HG03342 (cell line): ENCODE measurements around the gene EPSTI1.

Experiments
- ATAC-seq: cut with Tn5 transposase; IDR thresholded peaks from one replicate; pipeline ENCODE4 v1.9.1; 2021; ENCODE audit warnings: mild to moderate bottlenecking, moderate library complexity; ENCODE audit not compliant: unreplicated experiment

Gene EPSTI1

DNA sequence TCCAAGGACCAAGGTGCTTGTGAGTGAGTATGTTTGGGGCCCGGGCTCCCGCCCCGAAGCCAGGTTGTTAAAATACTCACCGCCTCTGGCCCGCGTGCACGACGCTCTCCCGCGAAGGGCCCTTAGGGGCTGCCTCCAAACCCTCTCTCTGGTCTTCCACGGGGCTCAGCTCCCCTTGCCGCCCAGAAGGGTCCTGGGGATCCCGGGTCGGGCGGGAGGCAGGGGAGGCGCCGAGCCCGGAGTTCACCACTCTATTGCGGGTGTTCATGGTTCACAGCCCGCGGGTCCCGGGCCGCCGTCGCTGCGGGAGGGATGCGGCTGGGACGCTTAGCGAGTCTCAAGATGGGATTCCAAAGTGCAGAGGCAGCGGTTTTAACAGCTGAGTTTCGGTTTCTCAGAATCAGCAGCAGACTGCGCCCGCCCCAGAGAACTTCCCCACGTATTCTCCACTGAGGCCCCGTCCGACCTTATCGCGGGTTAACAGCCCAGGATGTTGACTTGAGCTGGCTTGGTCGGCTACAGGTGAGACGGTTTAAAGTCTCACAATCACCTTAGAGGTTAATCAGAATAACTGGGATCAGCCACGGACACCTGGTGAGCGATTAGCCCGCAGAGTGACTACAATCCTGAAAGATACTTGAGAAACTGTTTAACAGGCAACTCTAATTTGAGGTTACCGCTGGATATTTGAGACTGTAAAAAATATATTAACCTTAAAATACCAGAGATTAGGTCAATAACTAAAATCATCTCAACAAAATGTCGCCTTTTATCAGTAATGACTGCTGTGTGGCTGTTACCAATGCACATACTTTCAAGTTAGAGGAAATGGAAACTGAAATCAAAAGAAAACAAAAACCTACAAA is at the start of gene EPSTI1:
TSS of gene EPSTI1 (minus strand) at position 344 of the 866 bp plus-strand sequence. CDS start at position 268, 76 bp downstream.
- peak; percentile 79 for ATAC-seq

GRCh38 chr13:43041369-43041921 is 49.4 kb upstream of the EPSTI1 start:
- ATAC-seq, result peak; percentile 64

- peak; percentile 15 for ATAC-seq
Observed at GRCh38 chr13:43040581-43041368, 48.7 kb upstream of the EPSTI1 start.

GRCh38 chr13:43039966-43040365 is 47.9 kb upstream of the EPSTI1 start:
- ATAC-seq, result no peak

DNA sequence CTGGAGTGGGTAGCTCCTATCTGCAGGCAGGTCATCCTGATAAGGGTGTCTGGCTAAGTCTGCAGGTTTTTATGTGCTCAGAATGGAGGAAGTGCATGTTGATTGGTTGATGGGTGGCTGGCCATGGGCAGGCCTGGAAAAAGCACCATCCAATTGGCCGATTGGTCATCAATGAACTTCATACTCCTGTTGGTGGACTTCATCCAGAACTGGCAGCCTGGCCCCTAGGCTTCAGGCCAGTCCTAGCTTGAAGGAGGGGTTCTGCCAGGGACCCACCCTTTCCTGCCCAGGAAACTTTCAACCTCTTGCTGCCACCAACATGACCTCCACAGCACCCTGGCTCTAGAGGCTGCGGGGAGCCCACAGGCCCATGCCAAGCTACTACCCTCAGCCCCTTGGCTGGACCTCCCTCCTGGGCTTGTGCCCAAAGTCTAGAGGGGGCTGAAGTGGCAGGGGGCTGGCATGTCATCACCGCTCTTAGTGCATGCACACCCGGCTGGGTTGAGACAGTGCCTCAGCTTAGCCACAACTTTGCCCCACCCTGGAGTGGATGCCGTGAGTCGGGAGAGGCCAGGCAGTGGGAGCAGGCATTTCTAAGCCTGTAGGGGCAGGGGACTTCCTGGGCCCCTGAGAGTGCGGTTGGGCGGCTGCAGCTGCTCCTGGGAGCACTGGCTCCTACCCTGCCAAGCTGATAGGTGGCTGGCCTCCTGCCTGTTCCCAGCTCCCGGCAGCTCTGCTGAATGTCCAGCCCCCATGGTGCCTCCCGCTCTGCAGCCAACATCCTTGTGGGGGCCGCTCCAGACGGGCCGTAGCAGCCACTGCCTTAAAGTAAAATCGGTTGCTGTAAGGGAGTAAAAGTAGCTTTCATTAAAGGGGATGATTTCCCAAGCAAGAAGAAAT is 44.6 kb upstream of the EPSTI1 start:
- ATAC-seq, result no peak

GRCh38 chr13:43033038-43033437 is 41.0 kb upstream of the EPSTI1 start:
- ATAC-seq, result no peak

DNA sequence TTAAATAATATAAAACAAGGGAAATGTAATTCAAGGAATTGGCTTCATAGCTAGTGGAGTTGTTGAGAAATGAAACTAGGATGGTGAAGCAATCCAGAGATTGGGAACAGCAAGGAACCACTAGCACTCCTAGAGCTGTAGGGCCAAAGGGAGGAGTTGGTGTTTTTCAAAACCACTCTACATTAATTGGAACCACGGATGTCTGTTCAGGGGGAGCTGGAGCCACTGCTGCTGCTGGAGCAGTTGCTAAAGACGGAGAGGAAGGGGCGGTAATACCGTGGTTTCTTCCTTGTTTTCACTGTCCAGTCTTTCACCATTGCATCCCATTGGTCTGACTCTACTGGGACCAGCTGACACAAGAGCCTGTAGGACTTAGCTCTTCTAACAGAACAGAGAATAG is 39.8 kb upstream of the EPSTI1 start:
- no peak for ATAC-seq

- no peak for ATAC-seq
Observed at GRCh38 chr13:43030548-43030947, 38.5 kb upstream of the EPSTI1 start.

GRCh38 chr13:43026262-43026661 is 34.2 kb upstream of the EPSTI1 start:
- no peak for ATAC-seq

DNA sequence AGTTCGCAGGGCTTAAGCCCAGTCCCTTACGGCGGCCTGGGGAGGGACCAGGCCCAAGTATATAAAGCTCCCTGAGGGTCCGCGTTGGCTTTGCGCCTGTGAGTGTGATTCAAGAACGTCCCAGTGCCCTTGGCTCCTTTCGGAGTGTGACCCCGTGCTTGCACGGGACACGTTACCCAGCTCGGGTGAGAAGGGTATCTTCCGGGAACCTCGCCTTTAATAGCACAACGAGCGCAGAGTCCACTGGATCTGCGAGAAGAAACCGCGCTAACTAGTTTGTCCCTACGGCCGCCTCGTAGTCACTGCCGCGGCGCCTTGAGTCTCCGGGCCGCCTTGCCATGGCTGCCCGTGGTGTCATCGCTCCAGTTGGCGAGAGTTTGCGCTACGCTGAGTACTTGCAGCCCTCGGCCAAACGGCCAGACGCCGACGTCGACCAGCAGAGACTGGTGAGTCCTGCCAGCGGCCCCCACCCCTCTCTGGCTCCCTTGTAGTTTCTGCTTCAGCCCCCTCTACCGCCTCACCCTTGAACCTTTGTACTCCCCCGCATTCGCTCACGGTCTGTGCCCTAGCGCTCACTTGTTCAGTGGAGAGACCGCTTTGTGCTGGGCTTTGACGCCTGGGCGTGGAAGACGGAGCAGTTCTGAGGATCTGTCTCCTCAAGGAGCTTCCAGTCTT is 31.4 kb upstream of the EPSTI1 start, which contains the start of gene DNAJC15:
TSS of gene DNAJC15 (plus strand) at position 298 of the 675 bp plus-strand sequence. CDS start at position 339, 41 bp downstream.
- ATAC-seq, result peak; percentile 78

DNA sequence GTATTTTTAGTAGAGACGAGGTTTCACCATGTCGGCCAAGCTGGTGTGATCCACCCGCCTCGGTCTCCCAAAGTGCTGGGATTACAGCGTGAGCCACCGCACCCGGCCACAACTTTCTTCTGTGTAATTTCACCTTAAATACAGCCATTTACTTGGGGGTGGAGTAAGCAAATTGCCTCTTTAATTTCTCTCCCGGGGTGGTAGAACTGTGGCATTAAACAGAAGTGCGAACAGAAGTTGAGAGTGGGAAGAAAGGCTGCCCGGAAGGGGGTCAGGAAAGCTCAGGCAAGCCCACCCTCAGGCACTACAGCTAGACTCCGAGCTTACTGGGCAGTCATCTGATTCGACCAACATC is 30.9 kb upstream of the EPSTI1 start:
- no peak for ATAC-seq

- no peak for ATAC-seq
Observed at GRCh38 chr13:43021926-43022670, 30.1 kb upstream of the EPSTI1 start.

DNA sequence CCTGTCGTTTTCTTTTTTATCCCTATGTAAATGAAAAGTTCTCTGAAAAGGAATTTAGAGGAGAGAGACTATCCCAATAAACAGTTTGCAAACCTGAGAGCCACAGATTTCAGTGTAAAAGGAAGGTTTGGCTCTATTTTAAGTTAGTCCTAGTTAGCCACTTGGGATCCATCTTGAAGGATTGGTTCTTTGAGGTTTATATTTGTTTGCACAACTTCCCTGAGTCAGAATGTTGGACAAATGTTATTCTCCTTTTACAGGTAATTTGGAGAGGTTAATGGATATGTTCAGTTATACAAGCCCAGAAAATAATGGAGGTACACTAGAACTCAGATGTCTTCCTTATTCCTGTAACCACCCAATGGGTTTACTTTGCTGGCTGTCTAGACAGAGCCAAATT is 28.8 kb upstream of the EPSTI1 start:
- ATAC-seq, result no peak

GRCh38 chr13:43019811-43020210 is 27.8 kb upstream of the EPSTI1 start:
- ATAC-seq, result no peak

GRCh38 chr13:43016226-43016625 is 24.2 kb upstream of the EPSTI1 start:
- ATAC-seq, result no peak

- no peak for ATAC-seq
Observed at GRCh38 chr13:43014162-43014561, 22.1 kb upstream of the EPSTI1 start.

DNA sequence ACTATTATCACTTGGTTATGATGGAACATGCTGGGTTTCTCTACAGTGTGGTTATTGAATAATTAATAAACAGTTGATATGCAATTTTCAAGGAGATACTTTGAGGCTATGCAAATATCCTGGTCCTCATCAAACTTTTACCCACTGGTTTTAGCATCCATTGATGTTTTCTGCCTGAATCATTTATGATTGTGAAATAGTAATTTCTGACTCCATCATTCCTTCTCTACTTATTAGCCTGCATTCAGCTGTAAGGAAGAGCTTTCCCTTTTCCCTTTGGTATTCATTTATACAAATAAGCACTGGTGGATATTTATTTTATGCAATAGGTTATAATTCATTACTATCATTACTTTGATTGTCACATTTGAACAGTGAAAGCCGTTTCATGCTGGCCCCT is 17.5 kb upstream of the EPSTI1 start:
- ATAC-seq, result no peak

DNA sequence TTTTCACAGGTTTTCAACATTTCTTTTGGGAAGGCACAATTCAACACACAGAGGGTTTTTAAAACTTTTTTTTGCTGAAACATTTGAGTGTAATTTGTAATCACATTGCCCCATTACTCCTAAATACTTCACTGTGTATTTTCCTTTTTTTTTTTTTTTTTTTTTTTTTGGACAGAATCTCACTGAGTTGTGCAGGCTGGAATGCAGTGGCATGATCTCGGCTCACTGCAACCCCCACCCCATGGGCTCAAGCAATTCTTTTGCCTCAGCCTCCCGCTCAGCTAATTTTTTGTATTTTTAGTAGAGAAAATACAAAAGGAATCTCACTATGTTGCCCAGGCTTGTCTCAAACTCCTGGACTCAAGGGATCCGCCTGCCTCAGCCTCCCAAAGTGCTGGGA is 16.6 kb upstream of the EPSTI1 start:
- ATAC-seq, result no peak

DNA sequence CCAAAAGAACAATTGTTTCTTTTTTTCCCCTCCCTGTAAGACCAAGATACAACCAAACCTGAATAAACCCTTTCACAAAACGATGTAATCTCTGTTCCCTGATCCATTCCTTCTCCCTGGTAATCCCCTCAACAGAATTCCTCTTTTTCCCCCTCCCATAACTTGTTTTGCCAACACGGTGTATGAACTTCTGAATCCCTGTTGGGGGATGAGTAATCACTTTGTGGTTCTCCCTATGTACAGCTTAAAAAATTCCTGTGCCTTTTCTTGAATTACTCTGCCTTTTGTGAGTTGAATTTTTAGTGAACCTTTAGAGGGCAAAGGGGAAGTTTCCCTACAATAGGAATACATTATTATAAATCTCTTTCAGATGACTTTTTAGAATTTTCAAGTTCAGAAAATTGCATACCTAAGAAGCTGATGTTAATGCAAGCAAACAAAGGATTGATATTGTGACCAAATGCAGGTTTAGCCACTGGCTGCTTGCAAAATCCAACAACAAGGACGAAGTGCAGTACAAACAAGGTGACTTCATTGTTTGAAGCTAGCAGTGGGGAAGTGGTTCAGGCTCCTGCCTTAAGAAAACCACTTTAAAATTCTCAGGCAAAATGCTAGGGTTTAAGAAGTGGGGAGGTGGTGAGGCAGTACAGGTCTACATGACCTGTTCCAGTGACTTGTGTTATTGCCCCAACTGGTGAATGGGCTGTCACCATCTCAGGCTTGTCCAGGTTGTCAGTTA is 15.0 kb upstream of the EPSTI1 start:
- no peak for ATAC-seq
